Neutrophil (primary cell): Measurements from ENCODE around the gene NR2C2AP.
"Not testable (repeated sequence)": the region's sequence is repeated elsewhere in the genome, so short reads cannot be mapped to it uniquely, and the experiment has no call there.

Source experiments
- H3K27ac ChIP-seq: fragments of 200-600 bp; sonication (generic); 2 replicates; pipeline ENCODE4 v1.5.1; 2016; ENCODE audit warnings: mild to moderate bottlenecking, moderate library complexity
- H3K27me3 ChIP-seq: fragments of 200-600 bp; sonication (generic); 2 replicates; pipeline ENCODE4 v1.6.0; 2016; ENCODE audit warnings: mild to moderate bottlenecking
- H3K36me3 ChIP-seq: fragments of 200-600 bp; sonication (generic); 2 replicates; pipeline ENCODE4 v1.5.1; 2017
- H3K4me1 ChIP-seq, 2 experiments: fragments of 200-600 bp in 1 of 2; sonication (generic) in 1 of 2; 1 replicate in 1 of 2; 2 replicates in 1 of 2; pipeline versions ENCODE4 v1.5.1 to v1.6.1; 2013 to 2016; ENCODE audit warnings: low read depth in 1 of 2, low read length in 1 of 2, mild to moderate bottlenecking in 1 of 2, moderate library complexity in 1 of 2; ENCODE audit not compliant: control insufficient read depth in 1 of 2, insufficient read depth in 1 of 2
- H3K4me3 ChIP-seq, 2 experiments: fragments of 200-600 bp in 1 of 2; sonication (generic) in 1 of 2; 1 replicate in 1 of 2; 2 replicates in 1 of 2; pipeline ENCODE4 v1.5.1; 2013 to 2016; ENCODE audit warnings: low read depth in 1 of 2, low read length in 1 of 2, mild to moderate bottlenecking in 1 of 2, moderate library complexity in 1 of 2
- H3K9me3 ChIP-seq: fragments of 200-600 bp; sonication (generic); 2 replicates; pipeline ENCODE4 v1.5.1; 2016
- CTCF ChIP-seq: fragments of 200-600 bp; sonication (generic); IDR thresholded peaks from 2 replicates; pipeline ENCODE4 v1.5.1; 2016; ENCODE audit warnings: antibody characterized with exemption

Gene NR2C2AP

GRCh38 chr19:19179548-19180441 lies 23.4 kb downstream of the NR2C2AP start:
- Histone ChIP-seq H3K36me3 (peaks cover 70% of the 10 kb centered on the region), H3K9me3 (no peaks in the 10 kb centered on the region), H3K27ac (no peak overlapping the region), H3K4me3 (no peak overlapping the region), H3K27me3 (no peaks in the 10 kb centered on the region), H3K4me1 (peaks cover 40 to 54% of the 10 kb centered on the region in 2 experiments)
- no peak for TF ChIP-seq CTCF

GRCh38 chr19:19176950-19177349 lies 26.3 kb downstream of the NR2C2AP start:
- TF ChIP-seq CTCF, result no peak
- Histone ChIP-seq H3K4me3 (no peak overlapping the region), H3K4me1 (peaks cover 31 to 44% of the 10 kb centered on the region in 2 experiments), H3K27me3 (no peaks in the 10 kb centered on the region), H3K36me3 (peaks cover 61% of the 10 kb centered on the region), H3K27ac (peak overlapping the region; percentile 10), H3K9me3 (no peaks in the 10 kb centered on the region)

GRCh38 chr19:19173243-19173642 lies 30.0 kb downstream of the NR2C2AP start:
- H3K9me3 ChIP-seq, H3K27me3 ChIP-seq, H3K4me3 ChIP-seq, H3K27ac ChIP-seq: not testable (repeated sequence)
- Histone ChIP-seq H3K36me3 (peaks cover 26% of the 10 kb centered on the region), H3K4me1 (peaks cover 37 to 48% of the 10 kb centered on the region in 2 experiments)

GRCh38 chr19:19171821-19172532 lies 31.2 kb downstream of the NR2C2AP start:
- H3K9me3 ChIP-seq, result no peaks in the 10 kb centered on the region
- H3K27ac ChIP-seq, result peak overlapping the region; percentile 48
- peaks cover 22% of the 10 kb centered on the region for H3K36me3 ChIP-seq
- no peaks in the 10 kb centered on the region for H3K27me3 ChIP-seq
- peak overlapping the region in 1 of 2 experiments; percentile 39 for H3K4me3 ChIP-seq
- peaks cover 37 to 48% of the 10 kb centered on the region in 2 experiments for H3K4me1 ChIP-seq
- TF ChIP-seq CTCF, result no peak

GRCh38 chr19:19170873-19171672 lies 32.1 kb downstream of the NR2C2AP start:
- no peak for TF ChIP-seq CTCF
- Histone ChIP-seq H3K27ac (peak overlapping the region; percentile 48), H3K4me3 (peak overlapping the region in 1 of 2 experiments; percentile 37), H3K36me3 (peaks cover 14% of the 10 kb centered on the region), H3K4me1 (peaks cover 37 to 48% of the 10 kb centered on the region in 2 experiments), H3K9me3 (no peaks in the 10 kb centered on the region), H3K27me3 (no peaks in the 10 kb centered on the region)
